ENCODE results near the gene MAST4. TPM values are rescaled to one million over a fixed set of nuclear protein-coding genes. Genes with fewer than 3 reads are reported as not detected.

The MAST4 gene
- total RNA-seq, 1 donor from 2014 or later: 11.3 TPM

DNA sequence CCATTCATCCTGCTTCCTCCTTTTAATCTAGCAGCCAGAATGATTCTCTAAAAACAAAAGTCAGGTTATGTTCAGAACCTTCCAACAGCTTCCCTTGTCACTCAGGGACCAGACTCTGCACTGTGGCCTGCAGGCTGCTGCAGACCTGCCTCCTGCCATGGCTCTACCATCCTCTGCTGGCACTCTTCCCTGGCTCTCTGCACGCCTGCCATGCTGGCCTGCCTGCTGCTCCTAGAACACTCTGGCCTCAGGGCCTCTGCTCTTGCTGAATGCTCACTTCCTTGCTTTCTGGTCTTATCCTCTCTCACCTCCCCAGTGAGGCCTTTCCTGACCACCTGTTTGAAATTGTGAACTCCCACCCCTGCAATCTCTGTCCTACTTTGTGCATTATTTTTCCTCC is 451.0 kb downstream of the MAST4 start:
- Mint-ChIP-seq H3K9me3 (ENCODE audit: low read depth) (no peaks in the 10 kb centered on the region), H3K4me3 (ENCODE audit: unreplicated experiment) (no peak overlapping the region), H3K27me3 (ENCODE audit: low read depth) (no peaks in the 10 kb centered on the region), H3K27ac (ENCODE audit: unreplicated experiment) (no peak overlapping the region), H3K36me3 (ENCODE audit: low read depth) (peaks cover 2% of the 10 kb centered on the region), H3K4me1 (ENCODE audit: low read depth) (peaks cover 14% of the 10 kb centered on the region)
- TF ChIP-seq, protein P1, sequence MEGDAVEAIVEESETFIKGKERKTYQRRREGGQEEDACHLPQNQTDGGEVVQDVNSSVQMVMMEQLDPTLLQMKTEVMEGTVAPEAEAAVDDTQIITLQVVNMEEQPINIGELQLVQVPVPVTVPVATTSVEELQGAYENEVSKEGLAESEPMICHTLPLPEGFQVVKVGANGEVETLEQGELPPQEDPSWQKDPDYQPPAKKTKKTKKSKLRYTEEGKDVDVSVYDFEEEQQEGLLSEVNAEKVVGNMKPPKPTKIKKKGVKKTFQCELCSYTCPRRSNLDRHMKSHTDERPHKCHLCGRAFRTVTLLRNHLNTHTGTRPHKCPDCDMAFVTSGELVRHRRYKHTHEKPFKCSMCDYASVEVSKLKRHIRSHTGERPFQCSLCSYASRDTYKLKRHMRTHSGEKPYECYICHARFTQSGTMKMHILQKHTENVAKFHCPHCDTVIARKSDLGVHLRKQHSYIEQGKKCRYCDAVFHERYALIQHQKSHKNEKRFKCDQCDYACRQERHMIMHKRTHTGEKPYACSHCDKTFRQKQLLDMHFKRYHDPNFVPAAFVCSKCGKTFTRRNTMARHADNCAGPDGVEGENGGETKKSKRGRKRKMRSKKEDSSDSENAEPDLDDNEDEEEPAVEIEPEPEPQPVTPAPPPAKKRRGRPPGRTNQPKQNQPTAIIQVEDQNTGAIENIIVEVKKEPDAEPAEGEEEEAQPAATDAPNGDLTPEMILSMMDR (IDR thresholded peaks at IDR 0.05): no peak
- DNase-seq (ENCODE audit: low spot score): no peak

DNA sequence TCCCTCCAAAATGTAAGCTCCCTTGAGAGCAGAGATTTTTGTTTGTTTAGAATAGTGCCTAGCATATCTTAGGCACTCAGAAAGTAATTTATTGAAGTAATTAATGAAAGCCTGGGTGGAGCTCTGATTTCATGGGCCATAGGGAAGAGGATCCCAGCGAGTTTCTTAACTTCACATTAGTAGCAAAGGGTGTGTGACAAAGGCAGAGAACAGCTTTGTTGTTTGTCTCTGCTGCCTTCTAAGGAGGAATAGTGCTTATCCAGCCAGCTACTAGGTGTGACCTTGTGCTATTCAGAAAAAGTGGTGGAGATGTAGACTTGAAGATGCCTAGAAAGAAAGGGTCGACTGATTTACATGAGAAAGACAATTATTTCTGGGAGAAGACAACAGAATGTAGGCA is 451.4 kb downstream of the MAST4 start:
- Mint-ChIP-seq H3K36me3 (ENCODE audit: low read depth) (peaks cover 2% of the 10 kb centered on the region), H3K4me1 (ENCODE audit: low read depth) (peaks cover 14% of the 10 kb centered on the region), H3K27me3 (ENCODE audit: low read depth) (no peaks in the 10 kb centered on the region), H3K4me3 (ENCODE audit: unreplicated experiment) (no peak overlapping the region), H3K27ac (ENCODE audit: unreplicated experiment) (no peak overlapping the region), H3K9me3 (ENCODE audit: low read depth) (no peaks in the 10 kb centered on the region)
- TF ChIP-seq, protein P1 (IDR thresholded peaks at IDR 0.05): no peak
- DNase-seq (ENCODE audit: low spot score): no peak

DNA sequence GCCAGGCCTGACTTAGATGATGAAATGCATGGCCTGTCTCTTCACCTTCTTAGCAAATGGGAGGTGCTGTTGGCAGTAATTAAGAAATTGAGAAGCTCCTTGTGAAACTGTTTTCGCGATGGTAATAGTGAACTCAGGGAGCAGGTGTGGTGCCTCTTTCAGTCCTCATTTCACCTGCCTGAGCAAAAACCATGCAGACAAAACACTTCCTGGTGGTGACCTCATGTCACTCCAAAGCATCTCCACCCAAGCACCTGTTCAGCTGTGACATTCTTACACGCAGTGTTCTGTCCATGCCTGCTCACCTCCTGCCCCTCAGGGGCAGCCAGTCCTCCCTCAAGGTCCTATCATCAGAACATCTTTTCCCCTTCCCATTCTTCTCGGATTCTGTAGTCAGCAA is 453.9 kb downstream of the MAST4 start:
- Mint-ChIP-seq H3K4me3 (ENCODE audit: unreplicated experiment) (no peak overlapping the region), H3K36me3 (ENCODE audit: low read depth) (peaks cover 4% of the 10 kb centered on the region), H3K4me1 (ENCODE audit: low read depth) (peaks cover 14% of the 10 kb centered on the region), H3K27ac (ENCODE audit: unreplicated experiment) (no peak overlapping the region), H3K27me3 (ENCODE audit: low read depth) (no peaks in the 10 kb centered on the region), H3K9me3 (ENCODE audit: low read depth) (no peaks in the 10 kb centered on the region)
- no peak for DNase-seq (ENCODE audit: low spot score)
- TF ChIP-seq, protein P1 (IDR thresholded peaks at IDR 0.05): no peak

DNA sequence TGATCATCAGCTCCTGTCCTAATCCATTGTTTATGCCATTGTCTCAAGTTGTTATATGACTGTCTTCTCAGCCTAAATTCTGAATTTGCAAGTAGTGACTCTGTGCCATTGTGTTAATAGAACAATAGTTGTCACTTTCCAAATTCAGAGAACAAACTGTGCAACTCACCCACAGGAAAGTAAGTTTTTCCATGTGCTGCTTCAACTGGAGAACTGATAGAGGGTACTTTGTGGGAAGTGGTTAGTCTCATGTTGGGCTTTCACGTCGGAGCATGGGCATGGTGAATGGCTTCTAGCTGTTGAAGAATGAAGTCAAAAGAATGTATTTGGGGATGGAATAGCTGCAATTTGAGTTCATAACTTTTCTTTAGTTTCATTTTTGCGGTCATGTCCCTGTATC is 454.4 kb downstream of the MAST4 start:
- Mint-ChIP-seq H3K27me3 (ENCODE audit: low read depth) (no peaks in the 10 kb centered on the region), H3K27ac (ENCODE audit: unreplicated experiment) (no peak overlapping the region), H3K36me3 (ENCODE audit: low read depth) (peaks cover 5% of the 10 kb centered on the region), H3K4me1 (ENCODE audit: low read depth) (peaks cover 14% of the 10 kb centered on the region), H3K4me3 (ENCODE audit: unreplicated experiment) (no peak overlapping the region), H3K9me3 (ENCODE audit: low read depth) (no peaks in the 10 kb centered on the region)
- no peak for DNase-seq (ENCODE audit: low spot score)
- TF ChIP-seq, protein P1 (IDR thresholded peaks at IDR 0.05): no peak

DNA sequence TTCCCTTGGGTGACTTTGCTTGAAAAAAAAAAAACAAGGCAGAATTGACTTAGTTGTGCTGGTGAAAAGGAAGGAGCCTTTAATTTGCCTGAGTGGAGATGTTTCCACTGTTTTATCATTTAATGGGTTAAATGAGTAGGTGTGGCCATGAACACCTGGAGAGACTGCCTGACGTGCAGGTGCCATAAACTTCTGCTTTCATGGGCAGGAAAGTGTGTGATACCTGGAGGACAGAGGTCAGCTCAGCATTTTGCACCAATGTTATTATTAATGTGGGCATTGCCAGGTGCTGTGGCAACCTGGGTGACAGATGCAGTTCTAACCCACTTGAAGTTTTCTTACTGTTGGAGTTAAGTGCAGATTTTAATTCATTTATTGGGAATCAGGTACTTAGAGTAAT is 455.0 kb downstream of the MAST4 start:
- H3K27me3 Mint-ChIP-seq (ENCODE audit: low read depth): no peaks in the 10 kb centered on the region
- H3K4me1 Mint-ChIP-seq (ENCODE audit: low read depth): peaks cover 12% of the 10 kb centered on the region
- no peak overlapping the region for H3K4me3 Mint-ChIP-seq (ENCODE audit: unreplicated experiment)
- no peak overlapping the region for H3K27ac Mint-ChIP-seq (ENCODE audit: unreplicated experiment)
- H3K36me3 Mint-ChIP-seq (ENCODE audit: low read depth): peaks cover 5% of the 10 kb centered on the region
- DNase-seq (ENCODE audit: low spot score): no peak
- TF ChIP-seq, protein P1 (IDR thresholded peaks at IDR 0.05): no peak
- H3K9me3 Mint-ChIP-seq (ENCODE audit: low read depth): no peaks in the 10 kb centered on the region
